Measurements from ENCODE around the gene UQCRC1. TPM values are rescaled to one million over a fixed set of nuclear protein-coding genes. Genes with fewer than 3 reads are reported as not detected.

The UQCRC1 gene
- total and polyA plus RNA-seq, 2 experiments from 2014 or later: 308 to 405 TPM

DNA sequence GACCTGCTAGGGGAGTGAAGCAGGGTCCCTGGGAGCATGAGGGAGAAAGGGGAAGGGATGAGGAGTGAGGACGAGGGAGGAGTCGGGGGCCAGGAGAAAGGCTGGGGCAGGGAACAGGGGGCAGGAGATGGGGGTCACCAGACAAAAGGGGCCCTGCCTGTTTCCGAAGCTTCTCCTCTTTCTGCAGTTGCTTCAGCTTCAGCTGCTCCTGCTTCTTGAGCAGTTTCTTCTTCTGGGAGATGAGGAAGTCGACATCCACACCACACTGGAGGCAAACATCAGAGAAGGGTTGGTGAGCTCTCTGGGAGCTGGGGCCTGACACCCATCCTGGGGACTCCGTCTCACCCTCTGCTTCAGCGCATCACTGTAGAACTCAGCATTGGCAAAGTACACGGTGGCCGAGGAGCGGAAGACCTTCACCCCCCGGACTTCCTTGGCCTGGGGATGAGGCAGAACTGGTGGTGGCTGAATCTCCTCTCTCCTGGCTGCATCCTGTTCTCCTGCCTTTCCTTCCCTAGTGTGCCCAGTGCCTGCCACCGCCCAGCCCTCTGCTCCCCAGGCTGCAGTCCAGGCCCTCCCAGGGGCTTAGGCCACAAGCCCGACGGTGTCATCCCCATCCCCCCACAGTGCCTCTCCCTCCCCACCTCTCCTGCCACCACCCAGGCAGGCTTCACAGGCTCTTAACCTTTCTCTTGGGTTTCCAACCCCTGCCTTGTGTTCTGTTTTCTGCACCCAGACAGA is 19.0 kb upstream of the UQCRC1 start:
- H3K36me3 ChIP-seq (replicated peaks; ENCODE audit: insufficient read depth, low read depth): no peaks in the 10 kb centered on the region
- TF ChIP-seq, protein P1, sequence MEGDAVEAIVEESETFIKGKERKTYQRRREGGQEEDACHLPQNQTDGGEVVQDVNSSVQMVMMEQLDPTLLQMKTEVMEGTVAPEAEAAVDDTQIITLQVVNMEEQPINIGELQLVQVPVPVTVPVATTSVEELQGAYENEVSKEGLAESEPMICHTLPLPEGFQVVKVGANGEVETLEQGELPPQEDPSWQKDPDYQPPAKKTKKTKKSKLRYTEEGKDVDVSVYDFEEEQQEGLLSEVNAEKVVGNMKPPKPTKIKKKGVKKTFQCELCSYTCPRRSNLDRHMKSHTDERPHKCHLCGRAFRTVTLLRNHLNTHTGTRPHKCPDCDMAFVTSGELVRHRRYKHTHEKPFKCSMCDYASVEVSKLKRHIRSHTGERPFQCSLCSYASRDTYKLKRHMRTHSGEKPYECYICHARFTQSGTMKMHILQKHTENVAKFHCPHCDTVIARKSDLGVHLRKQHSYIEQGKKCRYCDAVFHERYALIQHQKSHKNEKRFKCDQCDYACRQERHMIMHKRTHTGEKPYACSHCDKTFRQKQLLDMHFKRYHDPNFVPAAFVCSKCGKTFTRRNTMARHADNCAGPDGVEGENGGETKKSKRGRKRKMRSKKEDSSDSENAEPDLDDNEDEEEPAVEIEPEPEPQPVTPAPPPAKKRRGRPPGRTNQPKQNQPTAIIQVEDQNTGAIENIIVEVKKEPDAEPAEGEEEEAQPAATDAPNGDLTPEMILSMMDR (IDR thresholded peaks at IDR 0.05; ENCODE audit: poor library complexity): no peak
- TF ChIP-seq EZH2 (IDR thresholded peaks at IDR 0.05; ENCODE audit: borderline replicate concordance) (no peak), EZH2phosphoT487 (IDR thresholded peaks at IDR 0.05; ENCODE audit: low read depth, severe bottlenecking, unreplicated experiment) (no peak)
- no peak overlapping the region for H2AFZ ChIP-seq
- H3K4me1 ChIP-seq (ENCODE audit: insufficient read depth): no peaks in the 10 kb centered on the region
- no peaks in the 10 kb centered on the region for H4K20me1 ChIP-seq (ENCODE audit: insufficient read depth, poor library complexity, severe bottlenecking)
- no peak overlapping the region for H3K4me3 ChIP-seq
- no peaks in the 10 kb centered on the region for H3K27me3 ChIP-seq
- WGBS (ENCODE audit: low lambda C conversion rate, missing lambda C conversion rate): 96% methylated on average over 12 of the region's 13 CpGs
- H3K79me2 ChIP-seq: no peaks in the 10 kb centered on the region
- DNase-seq (ENCODE audit: low spot score): no peak
- H3K27ac ChIP-seq: no peak overlapping the region
- no peaks in the 10 kb centered on the region for H3K9me2 ChIP-seq (replicated peaks; ENCODE audit: insufficient read depth)
- H3K9me3 ChIP-seq (ENCODE audit: low read depth): no peaks in the 10 kb centered on the region
- no peak overlapping the region for H3K4me2 ChIP-seq

DNA sequence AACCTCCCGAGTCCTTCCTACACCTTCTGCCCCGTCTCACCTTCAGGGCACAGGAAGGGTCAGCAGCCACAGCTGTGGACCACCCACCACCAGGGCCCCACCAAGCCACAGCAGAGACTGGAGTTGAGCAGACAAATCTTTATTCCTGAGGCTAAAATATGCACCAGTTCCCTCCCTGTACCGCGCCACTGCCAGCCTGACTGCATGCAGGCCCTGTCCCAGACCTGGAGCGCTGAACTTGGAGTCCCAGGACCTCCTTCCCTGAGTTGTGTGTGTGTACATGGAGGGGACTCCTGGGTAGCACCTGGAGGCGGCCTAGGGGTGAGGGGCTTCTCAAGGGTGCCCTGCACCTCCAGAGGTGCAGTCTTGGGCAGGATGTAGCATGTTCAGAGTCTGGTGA is 16.2 kb upstream of the UQCRC1 start:
- TF ChIP-seq EZH2 (IDR thresholded peaks at IDR 0.05; ENCODE audit: borderline replicate concordance) (no peak), EZH2phosphoT487 (IDR thresholded peaks at IDR 0.05; ENCODE audit: low read depth, severe bottlenecking, unreplicated experiment) (no peak)
- TF ChIP-seq, protein P1 (IDR thresholded peaks at IDR 0.05; ENCODE audit: poor library complexity): no peak
- no peaks in the 10 kb centered on the region for H3K9me3 ChIP-seq (ENCODE audit: low read depth)
- H3K27me3 ChIP-seq: no peaks in the 10 kb centered on the region
- H3K27ac ChIP-seq: no peak overlapping the region
- H3K9me2 ChIP-seq (replicated peaks; ENCODE audit: insufficient read depth): no peaks in the 10 kb centered on the region
- H3K79me2 ChIP-seq: no peaks in the 10 kb centered on the region
- no peak for DNase-seq (ENCODE audit: low spot score)
- no peak overlapping the region for H2AFZ ChIP-seq
- H3K4me3 ChIP-seq: no peak overlapping the region
- H4K20me1 ChIP-seq (ENCODE audit: insufficient read depth, poor library complexity, severe bottlenecking): no peaks in the 10 kb centered on the region
- H3K4me1 ChIP-seq (ENCODE audit: insufficient read depth): no peaks in the 10 kb centered on the region
- WGBS (ENCODE audit: low lambda C conversion rate, missing lambda C conversion rate): 93% methylated on average over 6 of the region's 6 CpGs
- no peaks in the 10 kb centered on the region for H3K36me3 ChIP-seq (replicated peaks; ENCODE audit: insufficient read depth, low read depth)
- no peak overlapping the region for H3K4me2 ChIP-seq

DNA sequence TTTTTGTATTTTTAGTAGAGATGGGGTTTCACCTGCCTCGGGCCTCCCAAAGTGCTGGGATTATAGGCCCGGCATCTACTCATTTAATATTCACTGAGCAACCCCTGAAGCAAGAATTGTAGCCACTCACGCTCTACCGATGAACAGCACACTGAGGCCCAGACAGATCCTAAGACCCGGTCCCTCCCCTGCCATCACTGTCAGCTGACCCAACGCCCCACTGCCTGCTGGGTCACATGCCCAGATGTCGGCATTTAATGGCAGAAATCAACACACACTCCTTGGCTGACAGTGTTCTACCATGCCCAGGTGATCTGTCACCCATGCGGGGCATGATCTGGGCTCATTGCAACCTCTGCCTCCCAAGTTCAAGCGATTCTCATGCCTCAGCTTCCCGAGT is 15.3 kb upstream of the UQCRC1 start:
- Histone ChIP-seq H3K4me1 (ENCODE audit: insufficient read depth) (peaks cover 3% of the 10 kb centered on the region), H3K4me2 (no peak overlapping the region), H3K36me3 (replicated peaks; ENCODE audit: insufficient read depth, low read depth) (no peaks in the 10 kb centered on the region), H3K9me2 (replicated peaks; ENCODE audit: insufficient read depth) (no peaks in the 10 kb centered on the region), H3K79me2 (no peaks in the 10 kb centered on the region), H3K4me3 (no peak overlapping the region), H4K20me1 (ENCODE audit: insufficient read depth, poor library complexity, severe bottlenecking) (no peaks in the 10 kb centered on the region), H3K9me3 (ENCODE audit: low read depth) (no peaks in the 10 kb centered on the region), H2AFZ (no peak overlapping the region), H3K27ac (peak overlapping the region; percentile 67), H3K27me3 (no peaks in the 10 kb centered on the region)
- TF ChIP-seq EZH2 (IDR thresholded peaks at IDR 0.05; ENCODE audit: borderline replicate concordance) (no peak), EZH2phosphoT487 (IDR thresholded peaks at IDR 0.05; ENCODE audit: low read depth, severe bottlenecking, unreplicated experiment) (no peak)
- TF ChIP-seq, protein P1 (IDR thresholded peaks at IDR 0.05; ENCODE audit: poor library complexity): no peak
- DNase-seq (ENCODE audit: low spot score): no peak
- 93% methylated on average over 10 of the region's 10 CpGs for WGBS (ENCODE audit: low lambda C conversion rate, missing lambda C conversion rate)
